ENCODE results near the gene CBR3.

- no peak for TF ChIP-seq POLR2A (IDR thresholded peaks at IDR 0.05; ENCODE audit: low read depth, low read length)
- TF ChIP-seq POLR2AphosphoS5 (IDR thresholded peaks at IDR 0.05; ENCODE audit: low read depth, low read length): no peak
- TF ChIP-seq TAF1 (IDR thresholded peaks at IDR 0.05; ENCODE audit: low read depth, low read length): no peak
- no peak for TF ChIP-seq PAX5 (IDR thresholded peaks at IDR 0.05; ENCODE audit: insufficient read depth, low read length, severe bottlenecking)
- TF ChIP-seq SPI1 (IDR thresholded peaks at IDR 0.05; ENCODE audit: low read depth, low read length): no peak
- TF ChIP-seq POU2F2 (IDR thresholded peaks at IDR 0.05; ENCODE audit: low read depth, low read length): no peak
Observed at GRCh38 chr21:36132696-36133095, 2.2 kb upstream of the CBR3 start.

Measured in GM12891 (cell line).